Measurements from ENCODE around the gene SURF1. TPM values are rescaled to one million over a fixed set of nuclear protein-coding genes. Genes with fewer than 3 reads are reported as not detected.
A peak's percentile ranks its signal among the peaks of the same experiment; 100 is the strongest.

The SURF1 gene, protein sequence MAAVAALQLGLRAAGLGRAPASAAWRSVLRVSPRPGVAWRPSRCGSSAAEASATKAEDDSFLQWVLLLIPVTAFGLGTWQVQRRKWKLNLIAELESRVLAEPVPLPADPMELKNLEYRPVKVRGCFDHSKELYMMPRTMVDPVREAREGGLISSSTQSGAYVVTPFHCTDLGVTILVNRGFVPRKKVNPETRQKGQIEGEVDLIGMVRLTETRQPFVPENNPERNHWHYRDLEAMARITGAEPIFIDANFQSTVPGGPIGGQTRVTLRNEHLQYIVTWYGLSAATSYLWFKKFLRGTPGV
- 4.2 and 4.7 TPM in 2 replicates for total RNA-seq (2013; cell fraction: nucleolus; rRNA removed)
- total RNA-seq (2014; rRNA removed) (20.1 and 23.1 TPM in 2 replicates), total RNA-seq (2014; rRNA removed; fragmentation: Illumina TruSeq; extraction: Trizol) (17.7 and 17.9 TPM in 2 replicates), total RNA-seq (2021) (27.6 and 27.9 TPM in 2 replicates), polyA plus RNA-seq (2011; rRNA removed) (25.4 and 31.6 TPM in 2 replicates), polyA plus RNA-seq (2014; fragmentation: Illumina TruSeq; extraction: Trizol) (21.2 and 22.8 TPM in 2 replicates), polyA plus RNA-seq (2014; fragmentation: Nextera tagmentation; extraction: Ambion mirVana) (10 to 100 TPM; 19.2 to 34.6 TPM), polyA plus RNA-seq (2014; rRNA removed) (31.5 and 32.3 TPM in 2 replicates), polyA plus RNA-seq (2016; fragmentation: Nextera tagmentation; extraction: Ambion mirVana) (10 to 100 TPM; 45.6 to 46.4 TPM), polyA minus RNA-seq (2011; rRNA and poly(A)+ RNA removed) (11.6 and 20.0 TPM in 2 replicates), Bru-seq, nascent RNA (percentile 74 among the genes with signal in this experiment), BruChase-seq, experiment 1, labeled RNA remaining after a 6-hour chase (percentile 66 among the genes with signal in this experiment), BruChase-seq, experiment 2, labeled RNA remaining after a 2-hour chase (percentile 70 among the genes with signal in this experiment)
- 25.5 TPM for polyA plus RNA-seq (2011; ENCODE audit: low read depth)
- 29.4 and 32.3 TPM in 2 replicates for polyA plus RNA-seq (2011; cell fraction: cytosol; rRNA removed)
- 37.9 and 49.3 TPM in 2 replicates for polyA plus RNA-seq (2011; cell fraction: nucleus; rRNA removed)
- 23.0 and 23.6 TPM in 2 replicates for polyA plus RNA-seq (2012)
- polyA minus RNA-seq (2011; cell fraction: cytosol; rRNA and poly(A)+ RNA removed): 4.4 and 4.9 TPM in 2 replicates
- polyA minus RNA-seq (2011; cell fraction: nucleus; rRNA and poly(A)+ RNA removed): 6.4 and 7.1 TPM in 2 replicates
- long read RNA-seq, experiment 1, transcript SURF1-201 (9 exons, 1,093 nt): major isoform, 14 of 23 reads
- long read RNA-seq, experiment 1, partial matches to known transcripts: 3 of 23 reads
- long read RNA-seq, experiment 1, other reads (novel, unspliced or antisense): 4 of 23 reads
- long read RNA-seq, experiment 2, partial matches to known transcripts: 3 of 6 reads
- long read RNA-seq, experiment 2, other reads (novel, unspliced or antisense): 3 of 6 reads

DNA sequence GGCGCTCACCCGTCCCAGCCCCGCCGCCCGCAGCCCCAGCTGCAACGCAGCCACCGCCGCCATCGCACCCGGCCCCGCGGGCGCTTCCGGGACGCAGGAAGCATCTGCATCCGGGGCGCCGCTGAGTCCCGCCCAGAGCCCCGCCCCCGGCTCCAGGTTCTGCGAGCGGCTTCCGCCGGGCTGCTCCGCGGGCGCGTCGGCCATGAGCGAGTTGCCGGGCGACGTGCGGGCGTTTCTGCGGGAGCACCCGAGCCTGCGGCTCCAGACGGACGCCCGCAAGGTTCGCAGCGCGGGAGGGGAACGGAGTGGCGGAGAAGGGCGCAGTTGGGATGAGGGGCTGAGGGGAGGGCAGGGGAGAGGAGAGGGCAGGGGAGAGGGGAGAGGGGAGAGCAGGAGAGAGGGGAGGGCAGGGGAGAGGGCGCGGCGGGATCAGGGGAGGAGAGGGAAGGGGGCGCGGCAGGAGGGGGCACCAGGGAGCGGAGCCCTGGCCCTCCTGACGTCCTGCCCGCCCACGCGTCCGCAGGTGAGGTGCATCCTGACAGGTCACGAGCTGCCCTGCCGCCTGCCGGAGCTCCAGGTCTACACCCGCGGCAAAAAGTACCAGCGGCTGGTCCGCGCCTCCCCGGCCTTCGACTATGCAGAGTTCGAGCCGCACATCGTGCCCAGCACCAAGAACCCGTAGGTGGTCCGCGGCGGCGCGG is at the start of gene SURF1, which contains the start of gene SURF2:
TSS of gene SURF1 (minus strand) at position 97 of the 701 bp plus-strand sequence. CDS start at position 63, 34 bp downstream.
TSS of gene SURF2 (plus strand) at position 160 of the 701 bp plus-strand sequence. CDS start at position 203, 43 bp downstream.
- H3K27ac ChIP-seq (ENCODE audit: control insufficient read depth, insufficient read depth): peak within 1 kb of the TSS; percentile 43
- ChIA-PET POLR2A (interaction anchor here (0.9 to 2.2 kb wide), 11 partner anchors 9 to 325 kb away, joined by 3 to 10 read pairs (median 3); partner anchors contain the start of genes MED22, RPL7A and STKLD1), RAD21 (ENCODE audit: unreplicated experiment) (interaction anchor here (0.5 to 1.4 kb wide), 4 partner anchors 61 to 190 kb away, joined by 3 read pairs; no protein-coding TSS in a partner anchor), SMC1A (ENCODE audit: uncharacterized antibody, unreplicated experiment) (interaction anchor here (1.1 to 1.5 kb wide), 3 partner anchors 16 to 170 kb away, joined by 3 to 5 read pairs (median 3); no protein-coding TSS in a partner anchor), CTCF (interaction anchor here (1.4 to 3.1 kb wide), 2 partner anchors 16 to 26 kb away, joined by 4 to 16 read pairs; no protein-coding TSS in a partner anchor)
- H3K4me1 ChIP-seq (ENCODE audit: control insufficient read depth, insufficient read depth, low read length): no peaks in the 10 kb centered on the region; the same call in none of the 2 replicates
- intact Hi-C loops (cut with micrococcal nuclease; ENCODE audit: unreplicated experiment) (no loop called here), in situ Hi-C loops (cut with MboI) (no loop called here)
- peak within 1 kb of the TSS; percentile 79 for H3K4me2 ChIP-seq (ENCODE audit: control insufficient read depth, insufficient read depth)
- H3K36me3 ChIP-seq (ENCODE audit: control insufficient read depth in 2 of 2, insufficient read depth in 2 of 2, low read length in 1 of 2): peaks cover 17 to 28% of the 10 kb centered on the region in 2 experiments
- DNase-seq (ENCODE audit: low read depth, low spot score) (no peak), FAIRE-seq (no peak), ATAC-seq (peak; percentile 92)
- H3K4me3 ChIP-seq: peak within 1 kb of the TSS; percentile 91
- no peaks in the 10 kb centered on the region for H3K27me3 ChIP-seq (replicated peaks in 1 of 2; ENCODE audit: control insufficient read depth in 2 of 2, insufficient read depth in 2 of 2, low read length in 1 of 2)
- no peaks in the 10 kb centered on the region; the same call in 1 of the 2 replicates for H4K20me1 ChIP-seq (ENCODE audit: control insufficient read depth, insufficient read depth)
- no peaks in the 10 kb centered on the region for H3K9me3 ChIP-seq (replicated peaks; ENCODE audit: control insufficient read depth, insufficient read depth, low read length)
- BruUV-seq (replicated peaks): no TSS peak
- peak within 1 kb of the TSS; percentile 83 for H3K9ac ChIP-seq (ENCODE audit: control insufficient read depth, insufficient read depth, low read length)
- 0% methylated on average over 32 of the region's 78 CpGs for WGBS (ENCODE audit: insufficient coverage, insufficient replicate concordance, low lambda C conversion rate, missing lambda C conversion rate)
- H3K79me2 ChIP-seq (ENCODE audit: control insufficient read depth, insufficient read depth, low read length): peaks cover 21% of the 10 kb centered on the region
- peak within 1 kb of the TSS; percentile 81 for H2AFZ ChIP-seq (ENCODE audit: control insufficient read depth, low read depth, low read length)
- TF ChIP-seq SMARCA5 (IDR thresholded peaks at IDR 0.05): no peak
- peak; percentile 53; the same call in 1 of the 2 replicates for TF ChIP-seq POLR2AphosphoS5 (IDR thresholded peaks at IDR 0.05; ENCODE audit: low read length)
- TF ChIP-seq SMAD5 (IDR thresholded peaks at IDR 0.05; ENCODE audit: low read depth): no peak
- TF ChIP-seq PML (IDR thresholded peaks at IDR 0.05; ENCODE audit: low read length): no peak
- TF ChIP-seq NR2C2 (IDR thresholded peaks at IDR 0.05; ENCODE audit: borderline replicate concordance, control insufficient read depth, insufficient read length, low read depth): no peak
- TF ChIP-seq, protein P1, sequence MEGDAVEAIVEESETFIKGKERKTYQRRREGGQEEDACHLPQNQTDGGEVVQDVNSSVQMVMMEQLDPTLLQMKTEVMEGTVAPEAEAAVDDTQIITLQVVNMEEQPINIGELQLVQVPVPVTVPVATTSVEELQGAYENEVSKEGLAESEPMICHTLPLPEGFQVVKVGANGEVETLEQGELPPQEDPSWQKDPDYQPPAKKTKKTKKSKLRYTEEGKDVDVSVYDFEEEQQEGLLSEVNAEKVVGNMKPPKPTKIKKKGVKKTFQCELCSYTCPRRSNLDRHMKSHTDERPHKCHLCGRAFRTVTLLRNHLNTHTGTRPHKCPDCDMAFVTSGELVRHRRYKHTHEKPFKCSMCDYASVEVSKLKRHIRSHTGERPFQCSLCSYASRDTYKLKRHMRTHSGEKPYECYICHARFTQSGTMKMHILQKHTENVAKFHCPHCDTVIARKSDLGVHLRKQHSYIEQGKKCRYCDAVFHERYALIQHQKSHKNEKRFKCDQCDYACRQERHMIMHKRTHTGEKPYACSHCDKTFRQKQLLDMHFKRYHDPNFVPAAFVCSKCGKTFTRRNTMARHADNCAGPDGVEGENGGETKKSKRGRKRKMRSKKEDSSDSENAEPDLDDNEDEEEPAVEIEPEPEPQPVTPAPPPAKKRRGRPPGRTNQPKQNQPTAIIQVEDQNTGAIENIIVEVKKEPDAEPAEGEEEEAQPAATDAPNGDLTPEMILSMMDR (IDR thresholded peaks at IDR 0.05 in 2 of 3, conservative IDR thresholded peaks at IDR 0.05 in 1 of 3; ENCODE audit: control insufficient read depth in 2 of 3, extremely low read depth in 1 of 3, insufficient read depth in 1 of 3, low read depth in 3 of 3, low read length in 3 of 3): peak in 2 of 3 experiments; percentile 15 to 20; a peak in 2 of 6 replicates
- TF ChIP-seq PAX8 (IDR thresholded peaks at IDR 0.05): no peak
- no peak for TF ChIP-seq NFXL1 (IDR thresholded peaks at IDR 0.05; ENCODE audit: borderline replicate concordance)
- no peak for TF ChIP-seq ATF7 (IDR thresholded peaks at IDR 0.05; ENCODE audit: low read depth)
- TF ChIP-seq SPI1 (IDR thresholded peaks at IDR 0.05; ENCODE audit: borderline replicate concordance, insufficient read depth, low read depth, low read length): no peak
- no peak for TF ChIP-seq ZNF622 (IDR thresholded peaks at IDR 0.05)
- TF ChIP-seq, protein P2, sequence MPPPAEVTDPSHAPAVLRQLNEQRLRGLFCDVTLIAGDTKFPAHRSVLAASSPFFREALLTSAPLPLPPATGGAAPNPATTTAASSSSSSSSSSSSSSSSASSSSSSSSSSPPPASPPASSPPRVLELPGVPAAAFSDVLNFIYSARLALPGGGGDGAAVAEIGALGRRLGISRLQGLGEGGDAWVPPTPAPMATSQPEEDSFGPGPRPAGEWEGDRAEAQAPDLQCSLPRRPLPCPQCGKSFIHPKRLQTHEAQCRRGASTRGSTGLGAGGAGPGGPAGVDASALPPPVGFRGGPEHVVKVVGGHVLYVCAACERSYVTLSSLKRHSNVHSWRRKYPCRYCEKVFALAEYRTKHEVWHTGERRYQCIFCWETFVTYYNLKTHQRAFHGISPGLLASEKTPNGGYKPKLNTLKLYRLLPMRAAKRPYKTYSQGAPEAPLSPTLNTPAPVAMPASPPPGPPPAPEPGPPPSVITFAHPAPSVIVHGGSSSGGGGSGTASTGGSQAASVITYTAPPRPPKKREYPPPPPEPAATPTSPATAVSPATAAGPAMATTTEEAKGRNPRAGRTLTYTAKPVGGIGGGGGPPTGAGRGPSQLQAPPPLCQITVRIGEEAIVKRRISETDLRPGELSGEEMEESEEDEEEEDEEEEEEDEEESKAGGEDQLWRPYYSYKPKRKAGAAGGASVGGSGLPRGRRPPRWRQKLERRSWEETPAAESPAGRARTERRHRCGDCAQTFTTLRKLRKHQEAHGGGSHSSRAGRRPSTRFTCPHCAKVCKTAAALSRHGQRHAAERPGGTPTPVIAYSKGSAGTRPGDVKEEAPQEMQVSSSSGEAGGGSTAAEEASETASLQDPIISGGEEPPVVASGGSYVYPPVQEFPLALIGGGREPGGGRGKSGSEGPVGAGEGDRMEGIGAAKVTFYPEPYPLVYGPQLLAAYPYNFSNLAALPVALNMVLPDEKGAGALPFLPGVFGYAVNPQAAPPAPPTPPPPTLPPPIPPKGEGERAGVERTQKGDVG (CRISPR knock-in tag; IDR thresholded peaks at IDR 0.05): no peak
- no peak for TF ChIP-seq KLF5 (IDR thresholded peaks at IDR 0.05; ENCODE audit: partially characterized antibody)
